ENCODE data around the gene SCUBE1.

GRCh38 chr22:43228330-43228729, 114.8 kb downstream of the SCUBE1 start:
- TF ChIP-seq JUND (IDR thresholded peaks at IDR 0.05; ENCODE audit: low read length): no peak
- TF ChIP-seq NRF1 (IDR thresholded peaks at IDR 0.05; ENCODE audit: low read depth, low read length): no peak
- no peak for TF ChIP-seq POLR2A (IDR thresholded peaks at IDR 0.05; ENCODE audit: control extremely low read depth in 1 of 2, low read depth in 2 of 2, low read length in 2 of 2)
- no peak for TF ChIP-seq EZH2 (IDR thresholded peaks at IDR 0.05; ENCODE audit: low read depth, low read length, severe bottlenecking)
- no peak for TF ChIP-seq POLR2AphosphoS5 (IDR thresholded peaks at IDR 0.05; ENCODE audit: low read depth, low read length)
- no peak for TF ChIP-seq EP300 (IDR thresholded peaks at IDR 0.05; ENCODE audit: borderline replicate concordance in 1 of 2, low read depth in 2 of 2, low read length in 2 of 2)
- TF ChIP-seq, protein P1, sequence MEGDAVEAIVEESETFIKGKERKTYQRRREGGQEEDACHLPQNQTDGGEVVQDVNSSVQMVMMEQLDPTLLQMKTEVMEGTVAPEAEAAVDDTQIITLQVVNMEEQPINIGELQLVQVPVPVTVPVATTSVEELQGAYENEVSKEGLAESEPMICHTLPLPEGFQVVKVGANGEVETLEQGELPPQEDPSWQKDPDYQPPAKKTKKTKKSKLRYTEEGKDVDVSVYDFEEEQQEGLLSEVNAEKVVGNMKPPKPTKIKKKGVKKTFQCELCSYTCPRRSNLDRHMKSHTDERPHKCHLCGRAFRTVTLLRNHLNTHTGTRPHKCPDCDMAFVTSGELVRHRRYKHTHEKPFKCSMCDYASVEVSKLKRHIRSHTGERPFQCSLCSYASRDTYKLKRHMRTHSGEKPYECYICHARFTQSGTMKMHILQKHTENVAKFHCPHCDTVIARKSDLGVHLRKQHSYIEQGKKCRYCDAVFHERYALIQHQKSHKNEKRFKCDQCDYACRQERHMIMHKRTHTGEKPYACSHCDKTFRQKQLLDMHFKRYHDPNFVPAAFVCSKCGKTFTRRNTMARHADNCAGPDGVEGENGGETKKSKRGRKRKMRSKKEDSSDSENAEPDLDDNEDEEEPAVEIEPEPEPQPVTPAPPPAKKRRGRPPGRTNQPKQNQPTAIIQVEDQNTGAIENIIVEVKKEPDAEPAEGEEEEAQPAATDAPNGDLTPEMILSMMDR (IDR thresholded peaks at IDR 0.05; ENCODE audit: control extremely low read depth in 1 of 3, insufficient read depth in 1 of 3, low read depth in 1 of 3, low read length in 3 of 3): peak; percentile 85 to 88 (median 86)
